DOHH2 (cell line): Measurements from ENCODE around the gene SERPINE3.

Source experiments
- H3F3A ChIP-seq: fragments of 200-600 bp; sonication (generic), shearing (Covaris generic); 2 replicates; pipeline ENCODE4 v1.6.0; 2016; ENCODE audit warnings: antibody characterized with exemption, mild to moderate bottlenecking; ENCODE audit not compliant: control insufficient read depth, insufficient read depth
- H3K27ac ChIP-seq: fragments of 200-600 bp; sonication (generic); 2 replicates; pipeline ENCODE4 v1.5.1; 2014; ENCODE audit warnings: low read depth, mild to moderate bottlenecking, low read length, moderate library complexity
- H3K27me3 ChIP-seq: fragments of 200-600 bp; sonication (generic); 2 replicates; pipeline ENCODE4 v1.6.1; 2014; ENCODE audit warnings: mild to moderate bottlenecking, low read length, mixed read lengths; ENCODE audit not compliant: control insufficient read depth
- H3K36me3 ChIP-seq: fragments of 200-600 bp; sonication (generic); 2 replicates; pipeline ENCODE4 v1.6.1; 2014; ENCODE audit warnings: mild to moderate bottlenecking, low read length, moderate library complexity, mixed read lengths; ENCODE audit not compliant: control insufficient read depth
- H3K4me1 ChIP-seq: fragments of 200-600 bp; sonication (generic); 2 replicates; pipeline ENCODE4 v1.6.1; 2014; ENCODE audit warnings: mild to moderate bottlenecking, low read length, mixed read lengths; ENCODE audit not compliant: control insufficient read depth
- H3K4me2 ChIP-seq: fragments of 200-600 bp; sonication (generic); 2 replicates; pipeline ENCODE4 v1.6.0; 2014; ENCODE audit warnings: mild to moderate bottlenecking, low read length, moderate library complexity
- H3K4me3 ChIP-seq: fragments of 200-600 bp; sonication (generic); 2 replicates; pipeline ENCODE4 v1.5.1; 2014; ENCODE audit warnings: mild to moderate bottlenecking, low read length, mixed read lengths
- H3K79me2 ChIP-seq: fragments of 200-600 bp; sonication (generic); 2 replicates; pipeline ENCODE4 v1.6.1; 2014; ENCODE audit warnings: mild to moderate bottlenecking, low read length, mixed read lengths; ENCODE audit not compliant: control insufficient read depth
- H3K9me2 ChIP-seq: fragments of 200-600 bp; sonication (generic); replicated peaks from 2 replicates; pipeline ENCODE4 v1.6.1; 2014; ENCODE audit warnings: mild to moderate bottlenecking, low read length, mixed read lengths; ENCODE audit not compliant: control insufficient read depth
- H3K9me3 ChIP-seq: fragments of 200-600 bp; sonication (generic); 2 replicates; pipeline ENCODE4 v1.6.1; 2014; ENCODE audit warnings: antibody characterized with exemption, low read length, mixed read lengths; ENCODE audit not compliant: control insufficient read depth, insufficient read depth
- H4K20me1 ChIP-seq: fragments of 200-600 bp; sonication (generic); 2 replicates; pipeline ENCODE4 v1.6.0; 2014; ENCODE audit warnings: low read depth, mild to moderate bottlenecking, antibody characterized with exemption, low read length, moderate library complexity; ENCODE audit not compliant: control insufficient read depth, insufficient read depth
- CTCF ChIP-seq: fragments of 200-600 bp; sonication (generic); IDR thresholded peaks from one replicate; pipeline ENCODE4 v1.5.1; 2014; ENCODE audit warnings: antibody characterized with exemption, mild to moderate bottlenecking, low read depth, low read length; ENCODE audit not compliant: poor library complexity, severe bottlenecking
- EZH2phosphoT487 ChIP-seq: fragments of 200-600 bp; sonication (generic); IDR thresholded peaks from 2 replicates; pipeline ENCODE4 v1.6.1; 2017; ENCODE audit warnings: borderline replicate concordance, mild to moderate bottlenecking, antibody characterized with exemption, low read length, moderate library complexity, mixed read lengths

Gene SERPINE3

GRCh38 chr13:51318015-51318414 is 21.5 kb upstream of the SERPINE3 start:
- Histone ChIP-seq H3K9me3 (no peaks in the 10 kb centered on the region), H4K20me1 (no peaks in the 10 kb centered on the region), H3K27me3 (peaks cover 2% of the 10 kb centered on the region; the same call in 1 of the 2 replicates), H3K9me2 (no peaks in the 10 kb centered on the region), H3F3A (no peaks in the 10 kb centered on the region), H3K4me3 (no peak overlapping the region), H3K27ac (no peak overlapping the region), H3K4me1 (no peaks in the 10 kb centered on the region), H3K4me2 (no peak overlapping the region), H3K79me2 (no peaks in the 10 kb centered on the region), H3K36me3 (no peaks in the 10 kb centered on the region)
- TF ChIP-seq CTCF (no peak), EZH2phosphoT487 (no peak)

GRCh38 chr13:51318876-51319275 is 20.6 kb upstream of the SERPINE3 start:
- no peaks in the 10 kb centered on the region for H3K4me1 ChIP-seq
- no peaks in the 10 kb centered on the region for H4K20me1 ChIP-seq
- no peaks in the 10 kb centered on the region for H3K9me2 ChIP-seq
- H3K4me3 ChIP-seq: no peak overlapping the region
- TF ChIP-seq CTCF: no peak
- TF ChIP-seq EZH2phosphoT487: no peak
- no peak overlapping the region for H3K27ac ChIP-seq
- no peaks in the 10 kb centered on the region for H3K36me3 ChIP-seq
- no peak overlapping the region for H3K4me2 ChIP-seq
- H3K79me2 ChIP-seq: no peaks in the 10 kb centered on the region
- no peaks in the 10 kb centered on the region for H3K9me3 ChIP-seq
- no peaks in the 10 kb centered on the region for H3F3A ChIP-seq
- peaks cover 2% of the 10 kb centered on the region; the same call in 1 of the 2 replicates for H3K27me3 ChIP-seq

GRCh38 chr13:51321836-51322235 is 17.7 kb upstream of the SERPINE3 start:
- Histone ChIP-seq H3K4me2 (no peak overlapping the region), H3K79me2 (no peaks in the 10 kb centered on the region), H3K27ac (no peak overlapping the region), H3K9me3 (no peaks in the 10 kb centered on the region), H3K9me2 (no peaks in the 10 kb centered on the region), H3K27me3 (no peaks in the 10 kb centered on the region), H3K4me3 (no peak overlapping the region), H3K4me1 (peaks cover 8% of the 10 kb centered on the region), H4K20me1 (no peaks in the 10 kb centered on the region), H3F3A (no peaks in the 10 kb centered on the region), H3K36me3 (no peaks in the 10 kb centered on the region)
- no peak for TF ChIP-seq CTCF
- no peak for TF ChIP-seq EZH2phosphoT487

GRCh38 chr13:51322826-51323225 is 16.7 kb upstream of the SERPINE3 start:
- TF ChIP-seq CTCF: no peak
- TF ChIP-seq EZH2phosphoT487: no peak
- H3F3A ChIP-seq: no peaks in the 10 kb centered on the region
- no peaks in the 10 kb centered on the region for H4K20me1 ChIP-seq
- no peak overlapping the region for H3K4me2 ChIP-seq
- no peaks in the 10 kb centered on the region for H3K9me3 ChIP-seq
- no peaks in the 10 kb centered on the region for H3K36me3 ChIP-seq
- H3K4me1 ChIP-seq: peaks cover 8% of the 10 kb centered on the region
- no peaks in the 10 kb centered on the region for H3K9me2 ChIP-seq
- no peaks in the 10 kb centered on the region for H3K79me2 ChIP-seq
- no peaks in the 10 kb centered on the region for H3K27me3 ChIP-seq
- no peak overlapping the region for H3K4me3 ChIP-seq
- H3K27ac ChIP-seq: no peak overlapping the region
